ENCODE data around the gene MTHFD1L.
"Not testable (repeated sequence)": the region's sequence is repeated elsewhere in the genome, so short reads cannot be mapped to it uniquely, and the experiment has no call there.

Gene MTHFD1L

DNA sequence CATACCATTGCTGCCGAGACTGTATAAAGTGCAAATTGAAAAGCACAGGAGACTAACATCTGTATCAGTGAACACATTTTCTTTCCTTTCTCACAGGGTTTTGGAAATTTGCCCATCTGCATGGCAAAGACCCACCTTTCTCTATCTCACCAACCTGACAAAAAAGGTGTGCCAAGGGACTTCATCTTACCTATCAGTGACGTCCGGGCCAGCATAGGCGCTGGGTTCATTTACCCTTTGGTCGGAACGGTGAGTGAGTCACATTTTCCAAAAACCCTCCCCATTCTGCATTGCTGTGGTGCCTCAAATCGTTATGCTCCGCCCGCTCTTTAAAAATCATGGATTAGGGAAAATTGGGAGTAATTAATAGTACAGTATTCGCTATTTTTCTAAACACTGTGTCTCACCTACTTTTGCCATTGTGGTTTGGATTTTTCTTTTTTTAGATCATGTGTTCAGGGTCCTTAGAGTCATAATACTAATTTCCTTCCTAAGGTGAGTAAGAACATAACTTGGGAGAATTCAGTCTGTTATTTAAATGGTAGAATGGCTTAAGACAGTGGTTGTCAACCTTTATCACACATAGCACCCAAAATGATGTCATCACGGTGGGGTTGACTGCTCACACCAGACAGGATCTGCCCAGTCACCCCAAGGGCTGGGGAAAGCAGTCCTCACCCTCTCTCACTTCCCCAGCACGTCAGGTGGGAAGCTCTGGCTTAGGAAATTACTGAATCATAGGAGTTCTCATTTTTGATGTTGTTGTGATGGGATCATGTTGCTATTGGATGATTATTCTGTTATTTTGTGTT, 171.6 kb downstream of the MTHFD1L start:
- Histone ChIP-seq H3K4me1 (ENCODE audit: insufficient read depth, low read length) (no peaks in the 10 kb centered on the region), H2AFZ (ENCODE audit: low read depth, low read length) (no peak overlapping the region), H3K27me3 (ENCODE audit: insufficient read depth, low read length, poor library complexity) (no peaks in the 10 kb centered on the region), H3K9ac (ENCODE audit: low read depth, low read length) (no peak overlapping the region), H3K79me2 (ENCODE audit: insufficient read depth, low read length) (no peaks in the 10 kb centered on the region), H3K27ac (ENCODE audit: low read length) (no peak overlapping the region), H3K9me3 (ENCODE audit: insufficient read depth, low read length, severe bottlenecking) (no peaks in the 10 kb centered on the region), H4K20me1 (ENCODE audit: insufficient read depth, low read length) (no peaks in the 10 kb centered on the region), H3K36me3 (ENCODE audit: insufficient read depth, low read length) (peaks cover 73% of the 10 kb centered on the region), H3K4me3 (ENCODE audit: low read depth in 1 of 2, low read length in 2 of 2) (no peak overlapping the region), H3K4me2 (ENCODE audit: insufficient read depth, low read length) (no peak overlapping the region)
- DNase-seq, result no peak
- no peak for ATAC-seq (ENCODE audit: insufficient read depth, low read depth)
- no peak for TF ChIP-seq EZH2 (IDR thresholded peaks at IDR 0.05; ENCODE audit: borderline replicate concordance, low read depth, low read length, severe bottlenecking)
- TF ChIP-seq, protein P1, sequence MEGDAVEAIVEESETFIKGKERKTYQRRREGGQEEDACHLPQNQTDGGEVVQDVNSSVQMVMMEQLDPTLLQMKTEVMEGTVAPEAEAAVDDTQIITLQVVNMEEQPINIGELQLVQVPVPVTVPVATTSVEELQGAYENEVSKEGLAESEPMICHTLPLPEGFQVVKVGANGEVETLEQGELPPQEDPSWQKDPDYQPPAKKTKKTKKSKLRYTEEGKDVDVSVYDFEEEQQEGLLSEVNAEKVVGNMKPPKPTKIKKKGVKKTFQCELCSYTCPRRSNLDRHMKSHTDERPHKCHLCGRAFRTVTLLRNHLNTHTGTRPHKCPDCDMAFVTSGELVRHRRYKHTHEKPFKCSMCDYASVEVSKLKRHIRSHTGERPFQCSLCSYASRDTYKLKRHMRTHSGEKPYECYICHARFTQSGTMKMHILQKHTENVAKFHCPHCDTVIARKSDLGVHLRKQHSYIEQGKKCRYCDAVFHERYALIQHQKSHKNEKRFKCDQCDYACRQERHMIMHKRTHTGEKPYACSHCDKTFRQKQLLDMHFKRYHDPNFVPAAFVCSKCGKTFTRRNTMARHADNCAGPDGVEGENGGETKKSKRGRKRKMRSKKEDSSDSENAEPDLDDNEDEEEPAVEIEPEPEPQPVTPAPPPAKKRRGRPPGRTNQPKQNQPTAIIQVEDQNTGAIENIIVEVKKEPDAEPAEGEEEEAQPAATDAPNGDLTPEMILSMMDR (IDR thresholded peaks at IDR 0.05; ENCODE audit: borderline replicate concordance, extremely low read depth, low read length, poor library complexity, severe bottlenecking), result no peak

DNA sequence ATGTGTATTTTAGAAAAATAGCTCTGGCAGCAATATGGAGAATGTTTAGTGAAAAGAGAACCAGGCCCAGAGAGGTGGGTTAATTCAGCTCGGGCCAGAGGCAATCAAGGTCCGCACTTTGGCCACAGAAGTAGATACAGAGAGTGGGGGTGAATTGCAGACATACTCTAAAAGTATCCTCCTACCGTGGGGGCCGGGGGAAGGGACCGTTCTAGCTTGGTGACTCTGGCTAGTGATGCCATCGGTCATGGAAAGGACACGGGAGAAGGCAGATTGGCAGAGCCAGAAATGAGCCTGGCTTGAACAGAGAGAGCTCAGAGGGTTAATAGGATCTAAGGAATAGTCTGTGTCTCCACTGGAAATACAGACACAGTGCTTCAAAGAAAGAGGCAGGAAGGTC, 173.1 kb downstream of the MTHFD1L start:
- no peak for DNase-seq
- no peaks in the 10 kb centered on the region for H3K4me1 ChIP-seq (ENCODE audit: insufficient read depth, low read length)

DNA sequence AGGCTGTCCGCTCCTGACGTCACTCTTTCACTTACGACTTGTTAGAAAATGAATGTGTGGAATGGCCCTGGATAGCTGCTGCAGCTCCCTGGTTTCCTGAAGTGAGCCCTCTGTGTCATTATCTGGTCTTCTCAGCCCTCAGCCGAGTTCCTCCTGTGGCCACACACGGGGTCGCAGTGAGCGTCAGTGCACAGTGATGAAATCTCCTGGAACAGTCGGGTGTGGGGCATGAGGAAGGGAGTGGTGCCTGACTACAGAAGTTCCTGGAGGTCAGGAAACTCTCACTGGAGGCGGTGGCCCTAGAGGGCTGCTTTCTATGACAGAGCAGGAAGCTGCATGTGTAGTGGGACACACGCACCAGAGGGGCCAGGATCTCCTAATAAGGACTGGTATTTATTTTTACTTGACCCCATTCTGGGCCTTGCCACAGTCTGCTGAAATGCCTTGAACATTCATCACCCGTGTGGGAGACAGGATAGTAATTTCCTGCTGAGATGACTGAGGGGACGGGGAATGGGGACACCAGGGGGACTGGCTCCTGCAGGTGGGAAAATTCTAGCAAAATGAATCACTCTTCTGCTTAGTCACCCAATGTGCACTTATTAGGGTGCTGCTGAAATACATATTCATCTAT, 175.5 kb downstream of the MTHFD1L start:
- H3K9ac ChIP-seq (ENCODE audit: low read depth, low read length); H3K27ac ChIP-seq (ENCODE audit: low read length); DNase-seq; H3K79me2 ChIP-seq (ENCODE audit: insufficient read depth, low read length); H3K27me3 ChIP-seq (ENCODE audit: insufficient read depth, low read length, poor library complexity); H2AFZ ChIP-seq (ENCODE audit: low read depth, low read length); H3K9me3 ChIP-seq (ENCODE audit: insufficient read depth, low read length, severe bottlenecking); ATAC-seq (ENCODE audit: insufficient read depth, low read depth); H3K4me3 ChIP-seq (ENCODE audit: low read depth in 1 of 2, low read length in 2 of 2); H4K20me1 ChIP-seq (ENCODE audit: insufficient read depth, low read length); H3K4me1 ChIP-seq (ENCODE audit: insufficient read depth, low read length); H3K4me2 ChIP-seq (ENCODE audit: insufficient read depth, low read length): not testable (repeated sequence)
- H3K36me3 ChIP-seq (ENCODE audit: insufficient read depth, low read length), result peaks cover 67% of the 10 kb centered on the region

More for the DNA sequence above, 173.1 kb downstream of the MTHFD1L start:
- no peak for ATAC-seq (ENCODE audit: insufficient read depth, low read depth)
- peaks cover 72% of the 10 kb centered on the region for H3K36me3 ChIP-seq (ENCODE audit: insufficient read depth, low read length)
- H3K79me2 ChIP-seq (ENCODE audit: insufficient read depth, low read length), result no peaks in the 10 kb centered on the region
- no peak overlapping the region for H3K27ac ChIP-seq (ENCODE audit: low read length)
- H3K9me3 ChIP-seq (ENCODE audit: insufficient read depth, low read length, severe bottlenecking), result no peaks in the 10 kb centered on the region
- no peak overlapping the region for H3K4me3 ChIP-seq (ENCODE audit: low read depth in 1 of 2, low read length in 2 of 2)
- TF ChIP-seq, protein P1 (IDR thresholded peaks at IDR 0.05; ENCODE audit: borderline replicate concordance, extremely low read depth, low read length, poor library complexity, severe bottlenecking), result no peak
- TF ChIP-seq EZH2 (IDR thresholded peaks at IDR 0.05; ENCODE audit: borderline replicate concordance, low read depth, low read length, severe bottlenecking), result no peak
- H3K27me3 ChIP-seq (ENCODE audit: insufficient read depth, low read length, poor library complexity), result no peaks in the 10 kb centered on the region
- no peak overlapping the region for H2AFZ ChIP-seq (ENCODE audit: low read depth, low read length)
- H3K4me2 ChIP-seq (ENCODE audit: insufficient read depth, low read length), result no peak overlapping the region
- H3K9ac ChIP-seq (ENCODE audit: low read depth, low read length), result no peak overlapping the region
- H4K20me1 ChIP-seq (ENCODE audit: insufficient read depth, low read length), result no peaks in the 10 kb centered on the region

DNA sequence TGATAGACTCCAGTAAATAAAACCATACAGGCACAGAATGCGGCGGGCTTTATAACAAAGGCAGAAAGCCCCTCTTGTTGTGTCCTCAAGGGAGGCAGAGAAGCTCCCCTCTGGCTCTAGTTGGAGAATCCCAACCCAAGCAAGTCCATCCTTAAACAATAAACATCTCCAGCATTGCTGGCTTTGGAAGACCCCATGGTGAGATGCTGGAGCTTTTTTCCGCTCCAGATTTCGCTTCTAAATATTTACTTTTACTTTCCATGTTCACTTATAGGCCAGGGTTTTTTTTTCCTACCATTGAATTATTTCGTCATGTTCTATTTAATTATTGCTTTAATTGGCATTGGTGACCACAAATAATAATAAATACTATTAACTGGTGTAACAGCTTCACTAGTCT, 176.2 kb downstream of the MTHFD1L start:
- DNase-seq (no peak), ATAC-seq (ENCODE audit: insufficient read depth, low read depth) (no peak)
- peaks cover 64% of the 10 kb centered on the region for H3K36me3 ChIP-seq (ENCODE audit: insufficient read depth, low read length)
- H3K9ac ChIP-seq (ENCODE audit: low read depth, low read length), result no peak overlapping the region
- no peak overlapping the region for H2AFZ ChIP-seq (ENCODE audit: low read depth, low read length)
- TF ChIP-seq, protein P1 (IDR thresholded peaks at IDR 0.05; ENCODE audit: borderline replicate concordance, extremely low read depth, low read length, poor library complexity, severe bottlenecking), result no peak
- TF ChIP-seq EZH2 (IDR thresholded peaks at IDR 0.05; ENCODE audit: borderline replicate concordance, low read depth, low read length, severe bottlenecking), result no peak
- no peak overlapping the region for H3K27ac ChIP-seq (ENCODE audit: low read length)
- no peaks in the 10 kb centered on the region for H4K20me1 ChIP-seq (ENCODE audit: insufficient read depth, low read length)
- H3K4me2 ChIP-seq (ENCODE audit: insufficient read depth, low read length), result no peak overlapping the region
- no peaks in the 10 kb centered on the region for H3K9me3 ChIP-seq (ENCODE audit: insufficient read depth, low read length, severe bottlenecking)
- H3K79me2 ChIP-seq (ENCODE audit: insufficient read depth, low read length), result no peaks in the 10 kb centered on the region
- H3K4me1 ChIP-seq (ENCODE audit: insufficient read depth, low read length), result no peaks in the 10 kb centered on the region
- no peak overlapping the region for H3K4me3 ChIP-seq (ENCODE audit: low read depth in 1 of 2, low read length in 2 of 2)
- no peaks in the 10 kb centered on the region for H3K27me3 ChIP-seq (ENCODE audit: insufficient read depth, low read length, poor library complexity)

DNA sequence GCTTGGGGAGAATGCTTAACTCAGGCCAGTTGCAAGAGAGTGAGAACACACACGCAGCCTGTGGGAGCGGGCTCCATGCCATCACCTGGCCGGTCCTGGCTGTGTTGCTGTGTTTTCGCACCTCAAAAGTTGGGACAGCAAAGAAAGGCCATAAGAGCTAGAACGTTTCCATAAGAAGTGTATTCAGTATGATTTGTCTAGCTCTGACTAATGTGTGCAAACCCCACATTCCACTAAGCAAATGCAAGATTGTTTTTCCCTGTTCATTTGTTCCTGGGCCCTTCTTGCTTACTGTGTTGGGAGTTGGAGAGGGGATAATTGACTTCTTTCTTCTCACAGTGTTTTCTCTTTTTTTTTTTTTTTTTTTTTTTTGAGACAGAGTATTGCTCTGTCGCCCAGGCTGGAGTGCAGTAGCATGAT, 177.4 kb downstream of the MTHFD1L start:
- not testable (repeated sequence) for H3K27ac ChIP-seq (ENCODE audit: low read length); H3K79me2 ChIP-seq (ENCODE audit: insufficient read depth, low read length); ATAC-seq (ENCODE audit: insufficient read depth, low read depth); H3K9me3 ChIP-seq (ENCODE audit: insufficient read depth, low read length, severe bottlenecking); DNase-seq; H3K4me3 ChIP-seq (ENCODE audit: low read depth in 1 of 2, low read length in 2 of 2); H3K9ac ChIP-seq (ENCODE audit: low read depth, low read length); H3K4me1 ChIP-seq (ENCODE audit: insufficient read depth, low read length); H2AFZ ChIP-seq (ENCODE audit: low read depth, low read length); H4K20me1 ChIP-seq (ENCODE audit: insufficient read depth, low read length); H3K27me3 ChIP-seq (ENCODE audit: insufficient read depth, low read length, poor library complexity); H3K4me2 ChIP-seq (ENCODE audit: insufficient read depth, low read length)
- H3K36me3 ChIP-seq (ENCODE audit: insufficient read depth, low read length), result peaks cover 63% of the 10 kb centered on the region

Measured in DND-41 (cell line).